Hematopoietic multipotent progenitor cell treated with erythropoietin and hydrocortisone succinate and interleukin-3 and kit ligand, for 6 days (in vitro differentiated cells): Measurements from ENCODE around the gene PARP16.
"Not testable (repeated sequence)": the region's sequence is repeated elsewhere in the genome, so short reads cannot be mapped to it uniquely, and the experiment has no call there.

Experiments used
- DNase-seq: peaks from one replicate; pipeline ENCODE4 v3.0.0-alpha.2; 2015

PARP16 gene

GRCh38 chr15:65231306-65231705 is 55.4 kb downstream of the PARP16 start:
- no peak for DNase-seq

DNA sequence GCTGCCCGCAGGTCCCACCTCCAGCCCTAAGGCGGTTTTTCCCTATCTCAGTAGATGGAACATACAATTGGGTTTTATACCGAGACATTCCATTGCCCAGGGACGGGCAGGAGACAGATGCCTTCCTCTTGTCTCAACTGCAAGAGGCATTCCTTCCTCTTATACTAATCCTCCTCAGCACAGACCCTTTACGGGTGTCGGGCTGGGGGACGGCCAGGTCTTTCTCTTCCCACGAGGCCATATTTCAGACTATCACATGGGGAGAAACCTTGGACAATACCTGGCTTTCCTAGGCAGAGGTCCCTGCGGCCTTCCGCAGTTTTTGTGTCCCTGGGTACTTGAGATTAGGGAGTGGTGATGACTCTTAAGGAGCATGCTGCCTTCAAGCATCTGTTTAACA is 59.8 kb downstream of the PARP16 start:
- DNase-seq: not testable (repeated sequence)

DNA sequence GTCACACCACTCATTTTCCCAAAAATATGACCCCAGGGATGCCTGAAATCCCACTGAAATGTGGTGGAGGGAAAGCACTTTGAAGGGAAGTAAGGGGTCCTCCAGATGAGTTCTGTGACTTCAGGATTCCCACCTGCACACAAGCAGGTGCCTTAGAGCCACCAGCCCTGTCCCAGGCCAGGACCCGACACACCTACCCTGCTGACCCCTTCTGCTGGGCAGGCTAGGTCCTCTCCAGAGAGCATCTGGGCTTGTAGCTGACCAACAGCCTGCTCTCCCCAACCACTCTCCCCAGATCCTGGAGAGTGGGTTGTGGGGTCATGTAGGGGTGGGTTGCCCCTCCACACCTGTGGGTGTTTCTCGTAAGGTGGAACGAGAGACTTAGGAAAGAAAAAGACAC is 60.5 kb downstream of the PARP16 start:
- no peak for DNase-seq

DNA sequence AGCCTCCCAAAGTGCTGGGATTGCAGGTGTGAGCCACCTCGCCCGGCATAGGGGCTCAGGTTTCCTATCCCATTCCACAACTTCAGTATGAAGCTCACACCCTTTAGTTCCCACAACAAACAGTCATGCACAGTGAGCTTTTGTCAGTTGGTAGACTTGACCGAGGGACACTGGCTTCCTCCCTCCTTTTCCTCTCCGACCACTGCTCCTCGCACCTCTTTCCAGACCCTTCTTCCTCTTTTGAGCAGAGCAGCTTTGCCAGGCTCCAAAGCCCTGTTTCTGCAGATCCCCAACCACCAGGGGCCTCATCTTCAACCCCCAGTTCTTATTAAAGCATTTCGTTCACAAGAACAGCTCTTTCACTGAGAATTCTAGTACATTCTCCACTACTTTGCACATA is 62.7 kb downstream of the PARP16 start:
- peak; percentile 18 for DNase-seq

- no peak for DNase-seq
These were observed 63.8 kb downstream of the PARP16 start for GRCh38 chr15:65222891-65223290.

GRCh38 chr15:65221697-65222096 is 65.0 kb downstream of the PARP16 start:
- DNase-seq: no peak

- no peak for DNase-seq
These were observed 67.5 kb downstream of the PARP16 start for GRCh38 chr15:65219137-65219536.

GRCh38 chr15:65217526-65218482 is 68.9 kb downstream of the PARP16 start:
- DNase-seq: peak; percentile 25

GRCh38 chr15:65215496-65215895 is 71.2 kb downstream of the PARP16 start:
- DNase-seq: no peak

GRCh38 chr15:65214010-65214409 is 72.7 kb downstream of the PARP16 start:
- DNase-seq: no peak

DNA sequence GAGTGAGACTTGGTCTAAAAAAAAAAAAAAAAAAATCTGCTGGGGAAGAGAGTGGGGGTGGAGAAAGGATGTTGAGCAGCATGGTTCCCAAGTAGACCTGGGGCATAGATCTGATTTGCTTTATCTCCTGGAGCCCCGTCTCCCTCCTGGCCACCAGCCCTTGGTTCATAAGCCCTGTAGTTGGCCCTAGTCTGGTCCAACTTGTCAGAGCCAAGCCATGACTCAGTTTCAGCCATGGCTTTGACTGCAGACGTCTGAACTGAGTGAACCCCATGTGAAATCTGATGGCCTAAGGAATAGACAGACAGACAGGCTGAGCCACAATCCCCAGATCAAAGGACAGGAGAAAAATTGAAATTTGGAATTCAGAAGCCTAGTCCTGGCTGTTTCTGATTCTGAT is 73.4 kb downstream of the PARP16 start:
- DNase-seq: no peak

DNA sequence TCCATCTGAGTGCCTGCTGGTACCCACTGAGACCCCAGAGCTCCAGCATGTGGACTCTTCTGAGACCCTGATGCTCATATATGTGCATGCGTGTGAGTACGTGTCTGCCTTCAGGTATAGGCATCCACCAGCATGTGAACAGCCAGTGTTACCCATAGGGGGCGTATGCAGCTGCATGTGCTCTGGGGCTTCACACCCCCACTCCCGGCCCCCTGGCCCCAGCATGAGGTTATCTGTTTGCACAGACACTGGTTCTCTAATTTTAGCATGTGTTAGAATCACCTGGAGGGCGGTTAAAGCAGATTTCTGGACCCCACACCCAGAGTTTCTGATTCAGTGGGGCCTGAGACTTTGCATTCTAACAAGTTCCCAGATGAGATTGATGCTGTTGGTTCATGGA is 74.6 kb downstream of the PARP16 start:
- DNase-seq: peak; percentile 70

GRCh38 chr15:65211482-65211982 is 75.2 kb downstream of the PARP16 start:
- no peak for DNase-seq

- DNase-seq: no peak
These were observed 75.8 kb downstream of the PARP16 start, which contains the start of gene CILP for GRCh38 chr15:65210770-65211481. Gene CILP (minus strand): TSS chr15:65211473. CDS start chr15:65209755, 1,718 bp downstream.

DNA sequence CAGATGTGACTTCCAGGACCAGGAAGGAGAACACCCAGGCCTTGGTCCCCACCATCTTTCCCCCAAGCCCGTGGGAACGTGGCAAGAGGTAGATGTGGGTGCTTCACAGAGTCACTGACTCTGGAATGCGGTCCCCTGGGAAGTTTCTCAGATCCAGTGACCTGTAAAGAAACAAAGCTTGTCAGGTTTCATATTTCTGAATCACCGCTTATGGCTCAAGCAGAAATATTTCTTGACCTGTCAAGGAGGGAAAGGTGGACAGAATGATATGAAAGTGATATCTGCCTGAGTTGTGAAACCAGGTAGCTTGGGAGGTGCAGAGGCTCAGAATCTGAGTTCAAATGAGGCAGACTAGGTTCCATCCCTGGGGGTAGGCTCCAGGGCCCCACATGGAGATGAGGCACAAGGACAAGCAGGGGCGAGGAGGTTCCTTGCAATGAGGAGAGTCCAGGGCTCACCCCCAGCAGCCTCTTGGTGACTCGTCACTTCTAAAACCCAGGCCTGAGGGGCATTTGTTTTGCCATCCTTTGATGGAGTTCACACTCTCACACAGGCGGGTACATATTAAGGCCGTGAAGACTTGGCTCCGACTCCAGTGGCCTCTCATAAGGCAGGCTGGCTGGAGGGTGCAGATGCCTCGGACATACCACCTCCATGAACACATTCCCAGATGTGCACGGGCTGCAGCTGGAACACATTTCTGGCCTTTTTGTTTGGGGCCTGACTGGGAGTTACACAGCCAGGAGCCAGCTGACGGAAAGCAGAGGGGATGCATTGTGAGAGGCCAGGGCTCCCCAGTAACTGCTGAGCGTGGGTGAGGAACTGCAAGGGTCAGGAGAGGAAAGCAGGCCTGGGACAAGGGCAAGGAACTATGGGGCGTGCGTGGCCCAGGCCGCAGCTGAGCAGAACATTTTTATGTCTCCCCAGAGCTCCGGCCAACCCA is 76.7 kb downstream of the PARP16 start:
- no peak for DNase-seq

DNA sequence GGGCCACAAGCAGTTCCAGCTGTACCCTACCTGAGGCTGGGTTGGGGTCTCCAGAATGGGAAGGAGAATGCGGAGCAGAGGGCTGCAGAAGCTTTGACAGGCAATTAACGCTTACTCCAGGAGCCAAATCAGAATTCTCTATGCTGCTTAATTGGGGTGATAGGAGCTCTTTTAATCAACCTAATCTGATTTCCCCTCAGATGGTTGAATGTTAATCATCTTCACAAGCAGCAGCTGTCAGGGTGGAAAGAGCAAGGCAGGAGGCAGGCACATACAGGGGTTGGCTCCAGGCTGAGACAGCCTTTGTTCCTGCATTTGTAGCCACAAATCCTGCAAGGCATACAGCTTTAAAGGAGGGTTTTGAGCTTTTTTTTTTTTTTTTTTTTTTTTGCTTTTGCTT is 78.0 kb downstream of the PARP16 start:
- DNase-seq: no peak
